Frontal cortex (tissue), 4 donors: ENCODE results near the gene RNF213. TPM values are rescaled to one million over a fixed set of nuclear protein-coding genes. Genes with fewer than 3 reads are reported as not detected.
A peak's percentile ranks its signal among the peaks of the same experiment; 100 is the strongest.
"Not testable (repeated sequence)": the region's sequence is repeated elsewhere in the genome, so short reads cannot be mapped to it uniquely, and the experiment has no call there.

Experiments
- DNase-seq, 2 donors: peaks; one replicate each; pipeline ENCODE4 v3.0.0; 2012; ENCODE audit warnings: low spot score in 2 of 2
- FAIRE-seq: peaks from 2 replicates; lab custom pipeline; 2012; peaks lifted over from hg19 to GRCh38; lab: Jason Lieb, UNC
- total RNA-seq: library from RNA; depleted of rRNA; stranded (reverse); fragments of >200 nt; gene quantifications from one replicate; pipeline ENCODE4 v1.2.3, GENCODE V29; 2014
- donor health status: control.
- donor health status: control.
- donor health status: control.

Gene RNF213
- total RNA-seq, 1 donor from 2014 or later, result 12.2 TPM

DNA sequence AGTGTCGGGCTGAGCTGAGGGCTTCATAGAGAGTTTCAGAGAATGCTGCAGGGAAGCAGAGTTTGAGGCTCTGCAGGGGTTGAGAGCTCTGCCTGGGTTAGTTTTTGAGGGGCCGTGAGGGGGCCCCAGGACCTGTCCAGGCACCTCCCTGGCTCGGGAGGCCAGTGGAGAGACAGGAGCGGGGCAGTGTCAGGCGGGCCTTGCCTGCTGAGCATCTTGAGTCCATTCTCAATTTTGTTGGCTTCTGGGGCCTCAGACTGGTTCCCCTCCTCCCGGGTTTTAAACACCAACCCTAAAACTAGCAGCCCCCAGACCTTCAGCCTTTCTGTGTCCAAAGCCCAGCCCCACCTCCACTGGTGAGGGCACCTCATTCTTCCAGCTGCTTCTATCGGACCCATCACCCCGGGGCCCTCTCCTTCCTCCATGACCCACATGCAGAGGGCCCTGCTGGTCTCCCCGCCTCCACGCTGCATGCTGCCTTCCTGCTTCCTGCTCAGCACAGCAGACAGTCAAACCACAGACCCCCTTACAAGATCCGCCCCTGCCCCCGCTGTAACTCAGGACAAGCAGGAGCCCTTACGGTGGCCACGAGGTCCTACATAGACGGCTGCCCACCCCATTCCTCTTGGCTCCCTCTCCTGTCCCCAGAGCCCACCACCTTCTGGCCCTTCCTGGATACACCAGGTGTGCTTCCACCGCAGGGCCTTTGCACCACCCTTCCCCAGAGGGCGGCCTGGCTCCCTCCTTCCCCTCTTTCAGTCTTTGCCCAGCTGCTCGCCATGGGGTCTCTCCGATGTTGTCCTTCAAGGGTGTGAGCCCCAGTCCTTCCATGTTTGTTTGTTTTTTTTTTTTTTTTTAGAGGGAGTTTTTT is 3.8 kb downstream of the RNF213 start:
- DNase-seq (no peak), FAIRE-seq (no peak)

- DNase-seq, result no peak
- no peak for FAIRE-seq
Measured at GRCh38 chr17:80265205-80266068, 4.8 kb downstream of the RNF213 start.

- no peak for DNase-seq
Measured at GRCh38 chr17:80267391-80267790, 6.7 kb downstream of the RNF213 start.

GRCh38 chr17:80268427-80268826 is 7.8 kb downstream of the RNF213 start:
- FAIRE-seq, result no peak
- DNase-seq, result no peak

More at GRCh38 chr17:80267391-80267790, 6.7 kb downstream of the RNF213 start:
- no peak for FAIRE-seq

DNA sequence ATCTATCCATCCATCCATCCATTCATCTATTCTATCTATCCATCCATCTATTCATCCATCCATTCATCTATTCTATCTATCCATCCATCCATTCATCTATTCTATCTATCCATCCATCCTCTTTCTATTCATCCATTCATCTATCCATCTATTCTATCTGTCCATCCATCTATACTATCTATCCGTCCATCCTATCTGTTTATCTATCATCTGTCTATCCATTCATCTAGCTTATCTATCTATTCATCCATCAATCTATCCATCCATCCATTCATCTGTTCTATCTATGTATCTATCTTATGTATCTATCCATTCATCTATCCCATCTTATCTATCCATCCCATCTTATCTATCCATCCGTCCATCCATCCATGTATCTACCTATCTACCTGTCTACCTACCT is 8.8 kb downstream of the RNF213 start:
- DNase-seq, result no peak
- FAIRE-seq, result no peak

DNA sequence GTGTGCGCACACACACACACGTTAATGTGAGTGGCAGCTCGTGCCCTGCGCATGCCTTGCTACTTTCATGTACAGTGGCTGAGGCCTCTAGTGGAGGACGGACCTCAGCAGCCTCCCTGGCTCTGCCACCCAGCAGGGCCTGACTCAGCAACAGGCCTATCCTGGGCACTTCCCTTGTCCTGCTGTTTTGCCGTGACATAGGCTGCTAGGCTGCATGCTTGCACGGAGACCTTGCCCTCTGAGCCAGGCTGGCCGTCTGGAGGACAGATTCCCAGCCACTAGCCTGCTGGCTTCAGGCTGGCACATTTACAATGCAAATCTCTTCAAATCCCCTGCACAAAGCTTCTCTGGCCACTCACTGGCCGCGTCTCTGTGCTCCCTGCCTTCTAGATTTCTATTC is 9.5 kb downstream of the RNF213 start:
- no peak for FAIRE-seq
- no peak for DNase-seq

- FAIRE-seq (no peak), DNase-seq (no peak)
Measured at GRCh38 chr17:80270836-80271235, 10.2 kb downstream of the RNF213 start.

- no peak for FAIRE-seq
- no peak for DNase-seq
Measured at GRCh38 chr17:80272366-80272765, 11.7 kb downstream of the RNF213 start.

GRCh38 chr17:80274331-80274730 is 13.7 kb downstream of the RNF213 start:
- no peak for FAIRE-seq
- no peak for DNase-seq

- FAIRE-seq (no peak), DNase-seq (no peak)
Measured at GRCh38 chr17:80274871-80275449, 14.3 kb downstream of the RNF213 start.

- not testable (repeated sequence) for DNase-seq, FAIRE-seq
Measured at GRCh38 chr17:80275857-80276256, 15.2 kb downstream of the RNF213 start.

GRCh38 chr17:80277751-80278671 is 17.4 kb downstream of the RNF213 start:
- no peak for FAIRE-seq

GRCh38 chr17:80279895-80280294 is 19.2 kb downstream of the RNF213 start:
- DNase-seq (no peak), FAIRE-seq (no peak)

More at GRCh38 chr17:80277751-80278671, 17.4 kb downstream of the RNF213 start:
- DNase-seq, result peak in 1 of 2 donors; percentile 66

- FAIRE-seq (no peak), DNase-seq (no peak)
Measured at GRCh38 chr17:80281516-80281915, 20.9 kb downstream of the RNF213 start.

DNA sequence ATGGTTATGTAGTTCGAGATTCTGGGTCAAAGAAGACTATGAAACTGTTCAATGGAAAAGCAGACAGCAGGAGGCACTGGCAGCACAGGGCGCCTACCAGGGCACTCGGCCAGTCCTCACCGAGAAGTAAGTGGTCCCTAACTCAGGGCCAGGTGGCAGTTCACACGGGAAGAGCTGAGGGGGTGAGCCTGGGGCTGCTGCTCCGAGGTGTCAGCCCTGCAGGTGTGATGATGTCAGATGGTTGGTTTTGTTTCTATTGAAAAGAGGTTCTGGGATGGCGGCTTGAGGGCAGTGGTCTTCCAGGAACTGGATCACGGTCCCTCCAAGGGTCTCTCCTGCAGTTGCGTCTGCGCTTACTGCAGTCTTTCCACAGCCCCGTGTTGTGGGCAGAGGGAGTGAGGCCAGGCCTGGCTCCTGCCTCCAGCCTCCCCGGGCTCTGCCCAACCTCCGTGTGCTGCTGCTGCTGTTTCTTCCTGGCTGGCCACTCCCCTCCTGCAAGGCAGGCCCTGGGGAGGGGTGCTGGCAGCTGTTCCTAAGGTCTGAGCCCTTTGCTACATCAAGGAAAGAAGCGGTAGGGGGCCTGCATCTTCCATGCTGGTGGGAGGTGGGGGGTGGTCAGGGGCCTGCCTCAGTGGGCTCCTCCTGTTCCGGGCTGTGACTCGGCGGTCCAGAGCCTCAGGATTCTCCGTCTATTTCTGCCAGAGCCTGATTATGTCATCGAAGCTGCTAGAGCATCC is 22.6 kb downstream of the RNF213 start:
- FAIRE-seq, result no peak
- no peak for DNase-seq

GRCh38 chr17:80284631-80285030 is 24.0 kb downstream of the RNF213 start:
- no peak for DNase-seq
- no peak for FAIRE-seq

DNA sequence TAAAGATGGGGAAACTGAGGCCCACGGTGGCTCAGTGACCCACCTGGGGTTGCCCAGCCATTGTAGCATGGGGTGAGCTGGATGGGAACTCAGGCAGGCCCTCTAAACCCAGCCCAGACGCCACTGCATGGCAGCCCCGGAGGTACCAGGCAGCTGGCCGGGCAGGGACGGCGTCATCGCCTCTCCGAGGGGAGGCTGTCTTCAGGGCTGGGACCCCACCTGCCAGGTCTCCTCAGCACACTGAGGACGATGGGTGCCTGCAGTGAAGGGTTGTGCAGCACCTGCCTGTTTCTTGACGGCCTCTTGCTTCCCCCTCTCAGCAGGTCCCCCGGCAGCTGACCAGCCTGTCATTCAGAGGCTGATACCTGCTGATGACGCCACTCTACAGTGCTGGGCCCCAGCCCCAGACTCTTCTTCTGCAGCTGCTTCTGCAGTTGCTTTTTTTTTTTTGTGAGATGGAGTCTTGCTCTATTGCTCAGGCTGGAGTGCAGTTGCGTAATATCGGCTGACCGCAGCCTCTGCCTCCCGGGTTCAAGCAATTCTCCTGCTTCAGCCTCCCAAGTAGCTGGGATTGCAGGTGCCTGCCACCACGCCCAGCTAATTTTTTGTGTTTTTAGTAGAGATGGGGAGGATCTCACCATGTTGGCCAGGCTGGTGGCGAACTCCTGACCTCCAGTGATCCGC is 24.7 kb downstream of the RNF213 start:
- DNase-seq, result no peak
- no peak for FAIRE-seq

DNA sequence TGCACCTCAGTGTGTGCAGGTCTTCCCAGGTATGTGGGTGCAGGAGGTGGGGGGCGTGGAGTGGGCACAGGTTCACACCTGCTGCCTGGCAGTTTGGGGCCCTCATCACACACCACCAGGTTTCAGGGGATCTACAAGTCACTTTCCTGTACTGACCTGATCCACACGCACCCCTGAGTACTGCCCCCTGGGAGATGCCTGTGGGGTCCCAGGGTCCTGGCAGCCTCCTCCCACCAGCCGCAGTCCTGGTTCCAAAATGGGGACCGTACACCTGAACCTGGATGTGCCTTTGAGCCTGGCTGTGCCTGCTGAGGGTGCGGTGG is 25.9 kb downstream of the RNF213 start:
- DNase-seq (no peak), FAIRE-seq (no peak)
